SJCRH30 (cell line): ENCODE measurements around the gene CCT8L2. TPM values are rescaled to one million over a fixed set of nuclear protein-coding genes. Genes with fewer than 3 reads are reported as not detected.
"Not testable (repeated sequence)": the region's sequence is repeated elsewhere in the genome, so short reads cannot be mapped to it uniquely, and the experiment has no call there.

ENCODE experiments used
- DNase-seq, 2 experiments: peaks; one replicate each; pipeline ENCODE4 v3.0.0-alpha.2; 2015 to 2020
- H3K27ac ChIP-seq: fragments of 250-450 bp; sonication (Bioruptor Pico); 2 replicates; pipeline ENCODE4 v1.5.1; 2020; ENCODE audit warnings: mild to moderate bottlenecking, moderate library complexity
- H3K27me3 ChIP-seq: fragments of 250-450 bp; sonication (Bioruptor Pico); 2 replicates; pipeline ENCODE4 v1.5.1; 2020; ENCODE audit warnings: mild to moderate bottlenecking, moderate library complexity
- H3K36me3 ChIP-seq: fragments of 250-450 bp; sonication (Bioruptor Pico); 2 replicates; pipeline ENCODE4 v1.5.1; 2020; ENCODE audit warnings: mild to moderate bottlenecking, moderate library complexity
- H3K4me1 ChIP-seq: fragments of 250-450 bp; sonication (Bioruptor Pico); 2 replicates; pipeline ENCODE4 v1.5.1; 2020; ENCODE audit warnings: mild to moderate bottlenecking, moderate library complexity
- H3K4me3 ChIP-seq: fragments of 250-450 bp; sonication (Bioruptor Pico); 2 replicates; pipeline ENCODE4 v1.5.1; 2020; ENCODE audit warnings: mild to moderate bottlenecking, moderate library complexity
- H3K9me3 ChIP-seq: fragments of 250-450 bp; sonication (Bioruptor Pico); replicated peaks from 2 replicates; pipeline ENCODE4 v1.5.1; 2020; ENCODE audit warnings: mild to moderate bottlenecking, moderate library complexity
- total RNA-seq: library from RNA; depleted of rRNA; stranded (reverse); fragments of >200 nt; shearing (Covaris generic); gene quantifications from 2 replicates; pipeline ENCODE4 v1.2.3, GENCODE V29; 2014

The CCT8L2 gene
- total RNA-seq, 1 experiment from 2014 or later: not detected

DNA sequence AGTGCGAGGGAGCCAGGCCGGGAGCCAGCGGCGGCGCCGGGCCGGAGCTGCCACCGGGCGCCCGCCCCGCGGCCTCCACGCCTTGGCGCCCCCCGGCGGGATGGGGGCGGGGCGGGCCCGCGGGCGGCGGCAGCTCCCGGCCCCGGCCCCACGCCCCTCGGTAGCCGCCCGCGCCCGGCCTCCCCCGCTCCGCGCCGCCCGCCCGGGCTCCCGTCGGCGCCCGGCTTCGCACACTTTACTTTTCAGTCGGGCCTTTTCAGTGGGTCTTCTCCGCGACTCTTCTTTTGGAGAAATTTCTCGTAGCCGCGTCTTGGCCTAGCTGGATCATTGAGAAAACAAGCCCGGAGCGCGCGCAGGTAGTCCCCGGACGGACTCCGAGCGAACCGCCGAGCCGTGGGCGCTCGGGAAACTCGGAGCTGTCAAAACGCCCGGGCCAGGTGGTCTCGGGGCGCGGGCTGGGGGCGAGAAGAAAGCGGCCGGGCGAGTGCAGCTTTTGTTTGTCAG lies 9.7 kb upstream of the CCT8L2 start:
- not testable (repeated sequence) for H3K9me3 ChIP-seq, H3K27me3 ChIP-seq, H3K4me3 ChIP-seq, H3K36me3 ChIP-seq, DNase-seq, H3K4me1 ChIP-seq, H3K27ac ChIP-seq

DNA sequence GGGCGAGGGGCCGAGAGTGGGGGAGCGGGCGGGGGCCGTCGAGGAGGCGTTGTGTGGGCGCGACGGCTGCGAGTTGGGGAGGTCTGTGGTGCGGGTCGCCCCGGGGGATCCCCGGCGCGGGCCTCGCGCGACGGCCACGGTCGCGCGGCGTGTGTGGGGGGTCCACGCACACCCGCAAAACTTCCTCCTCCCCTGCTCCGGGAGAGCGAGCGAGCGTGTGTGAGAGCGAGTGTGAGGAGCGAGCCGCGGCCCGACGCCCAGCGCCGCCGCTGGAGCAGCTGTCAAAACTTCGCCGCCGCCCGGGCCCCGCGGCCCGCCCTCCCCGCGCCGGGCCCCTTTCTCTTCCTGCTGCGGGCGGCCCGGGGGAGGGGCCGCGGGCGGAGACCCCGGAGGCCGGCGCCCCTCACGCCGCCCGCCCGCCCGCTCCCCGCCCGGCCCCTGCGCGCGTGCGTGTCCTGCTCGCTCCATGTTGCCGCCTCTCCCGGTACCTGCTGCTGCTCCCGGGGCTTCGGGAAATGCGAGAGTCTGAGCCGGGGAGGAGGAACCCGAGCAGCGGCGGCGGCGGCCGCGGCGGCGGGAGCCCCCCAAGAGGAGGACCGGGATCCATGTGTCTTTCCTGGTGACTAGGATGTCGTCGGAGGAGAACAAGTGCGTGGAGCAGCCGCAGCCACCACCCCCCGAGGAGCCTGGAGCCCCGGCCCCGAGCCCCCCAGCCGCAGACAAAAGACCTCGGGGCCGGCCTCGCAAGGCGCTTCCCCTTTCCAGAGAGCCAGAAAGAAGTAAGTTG lies 9.0 kb upstream of the CCT8L2 start:
- Histone ChIP-seq H3K4me3 (no peak overlapping the region), H3K36me3 (no peaks in the 10 kb centered on the region), H3K27me3 (no peaks in the 10 kb centered on the region), H3K27ac (no peak overlapping the region), H3K4me1 (no peaks in the 10 kb centered on the region), H3K9me3 (no peaks in the 10 kb centered on the region)
- no peak for DNase-seq

DNA sequence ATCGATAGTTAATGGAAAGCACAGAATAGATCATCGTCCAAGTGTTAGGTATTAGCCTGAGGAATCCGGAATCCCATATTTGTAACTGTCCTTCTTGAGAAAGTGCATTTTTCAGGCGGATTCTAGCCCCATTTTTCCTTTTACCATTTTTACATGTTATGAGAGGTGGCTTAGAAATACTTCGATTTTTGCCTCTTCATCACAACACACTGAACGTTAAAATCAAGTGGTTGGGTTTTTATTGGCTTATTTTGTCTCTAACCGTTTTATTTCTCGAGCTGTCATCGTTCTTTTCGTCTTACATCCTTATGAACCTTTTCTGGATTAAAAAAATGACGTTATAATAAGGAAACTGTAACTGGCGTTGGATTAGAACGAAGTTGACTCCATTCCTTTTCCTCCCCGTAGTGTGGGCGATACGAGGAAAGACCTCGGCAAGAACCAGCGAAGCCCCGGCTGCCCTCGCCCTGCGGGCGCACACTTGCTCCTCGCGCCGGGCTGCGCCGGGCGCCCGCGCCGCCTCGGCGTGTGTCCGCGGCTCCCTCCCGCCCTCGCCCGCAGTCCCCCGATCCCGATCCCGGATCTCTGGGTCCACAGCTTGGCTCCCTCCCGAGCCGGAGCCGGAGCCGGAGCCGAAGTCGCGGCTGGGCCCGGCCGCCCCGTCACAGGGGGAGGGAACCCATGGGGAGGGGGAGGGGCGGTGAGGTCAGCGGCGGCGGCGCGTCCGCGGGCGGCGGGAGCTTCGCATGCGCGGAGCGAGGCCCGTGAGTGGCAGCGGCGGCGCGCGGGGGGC lies 8.2 kb upstream of the CCT8L2 start:
- not testable (repeated sequence) for H3K4me3 ChIP-seq, H3K9me3 ChIP-seq, H3K4me1 ChIP-seq, DNase-seq, H3K27ac ChIP-seq, H3K27me3 ChIP-seq, H3K36me3 ChIP-seq

DNA sequence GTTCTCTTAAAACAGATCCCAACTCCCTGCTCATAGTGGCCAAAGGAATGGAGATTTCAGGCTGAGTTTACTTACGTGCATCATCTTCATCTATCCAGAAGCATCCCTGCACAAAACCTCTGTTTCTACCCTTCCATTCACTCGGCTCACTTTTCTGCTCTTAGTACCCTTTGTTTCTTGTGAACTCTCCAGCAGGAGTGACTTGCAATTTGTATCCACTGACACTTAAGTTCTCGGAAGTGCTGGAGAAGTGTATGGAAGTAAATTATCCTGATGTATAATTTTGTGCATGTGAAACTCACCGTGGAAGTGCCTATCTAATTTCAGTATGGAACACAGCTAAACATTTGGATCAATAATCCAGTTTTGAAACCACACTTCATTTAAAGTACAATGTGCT lies 7.0 kb upstream of the CCT8L2 start:
- not testable (repeated sequence) for H3K4me3 ChIP-seq, H3K9me3 ChIP-seq, H3K27ac ChIP-seq, H3K4me1 ChIP-seq, DNase-seq, H3K36me3 ChIP-seq, H3K27me3 ChIP-seq

DNA sequence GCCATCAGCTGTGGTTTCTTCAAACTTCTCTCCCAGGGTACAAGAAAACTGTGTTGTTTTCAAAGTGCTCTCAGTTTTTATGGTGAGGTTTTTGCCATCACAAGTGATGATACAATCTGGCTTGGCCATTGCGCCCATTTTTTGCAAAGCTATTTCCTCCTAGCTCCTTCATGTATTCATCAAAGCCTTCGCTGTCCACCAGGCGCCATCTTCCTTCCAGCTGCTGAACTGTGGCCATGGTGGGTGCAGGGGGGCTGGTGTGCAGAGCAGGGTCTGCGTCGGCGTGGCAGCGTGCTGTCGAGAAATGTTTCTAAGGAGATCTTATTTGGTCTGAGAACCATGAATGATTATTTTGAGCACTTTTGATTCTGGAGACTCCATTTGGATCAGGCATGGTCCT lies 2.6 kb upstream of the CCT8L2 start:
- not testable (repeated sequence) for H3K9me3 ChIP-seq, H3K27me3 ChIP-seq, H3K4me3 ChIP-seq, DNase-seq, H3K36me3 ChIP-seq, H3K27ac ChIP-seq, H3K4me1 ChIP-seq

DNA sequence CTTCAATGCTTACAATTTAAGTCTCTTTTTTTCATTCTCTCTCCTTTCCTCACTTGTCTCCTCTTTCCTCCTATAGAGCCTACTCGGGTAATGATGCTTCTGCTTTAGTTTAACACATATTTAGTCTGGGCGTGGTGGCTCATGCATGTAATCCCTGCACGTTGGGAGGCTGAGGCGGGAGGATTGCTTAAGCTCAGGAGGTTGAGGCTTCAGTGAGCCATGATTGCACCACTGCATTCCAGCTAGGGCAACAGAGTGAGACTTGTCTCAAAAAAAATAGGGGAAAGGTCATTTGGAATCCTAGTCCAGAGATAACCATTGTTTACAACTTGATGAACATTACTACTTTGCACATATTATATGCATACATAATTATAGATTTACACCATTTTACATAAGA lies 1.4 kb upstream of the CCT8L2 start:
- Histone ChIP-seq H3K27ac (no peak overlapping the region), H3K4me1 (no peaks in the 10 kb centered on the region), H3K27me3 (no peaks in the 10 kb centered on the region), H3K36me3 (no peaks in the 10 kb centered on the region), H3K9me3 (no peaks in the 10 kb centered on the region), H3K4me3 (no peak overlapping the region)
- DNase-seq: no peak

DNA sequence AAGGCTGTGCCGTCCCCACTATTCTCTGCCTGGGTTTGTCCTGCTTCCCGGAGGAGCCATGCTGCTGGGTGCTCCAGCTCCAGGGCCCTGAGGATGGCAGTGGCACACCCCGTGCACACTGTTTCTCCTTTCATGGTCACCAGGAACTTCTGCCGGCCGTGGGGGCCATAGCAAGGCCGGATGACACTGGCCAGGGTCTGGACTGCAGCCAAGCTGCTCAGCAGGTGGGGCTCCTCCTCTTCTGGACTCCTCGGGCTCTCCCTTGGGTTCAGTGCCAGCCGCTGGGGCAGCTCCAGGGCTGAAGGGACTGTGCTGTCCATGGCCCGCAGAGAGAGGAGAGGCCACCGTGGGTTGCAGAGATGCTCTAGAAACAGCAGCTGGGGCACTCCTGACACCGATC lies 379 bp downstream of the CCT8L2 start:
- H3K9me3 ChIP-seq, H3K27me3 ChIP-seq, H3K4me1 ChIP-seq, H3K27ac ChIP-seq, H3K4me3 ChIP-seq, DNase-seq, H3K36me3 ChIP-seq: not testable (repeated sequence)

DNA sequence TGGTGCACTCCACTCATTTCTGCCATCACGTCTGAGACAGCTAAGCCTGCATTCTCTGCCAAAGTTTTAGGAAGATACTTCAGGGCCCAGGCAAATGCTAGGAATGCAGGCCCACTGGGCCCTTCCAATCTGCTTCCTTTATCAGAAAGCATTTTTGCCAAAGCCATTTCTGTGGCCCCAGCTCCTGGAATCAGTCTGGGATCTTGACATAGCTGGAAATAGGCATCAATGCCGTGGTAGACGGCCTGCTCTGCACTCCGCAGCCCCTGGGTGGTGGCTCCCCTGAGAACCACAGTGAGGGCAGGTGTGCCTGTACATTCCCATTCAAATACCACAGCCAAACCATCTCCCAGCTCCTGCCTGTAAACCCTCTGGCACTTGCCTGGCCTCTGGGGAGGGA lies 1.5 kb downstream of the CCT8L2 start:
- DNase-seq, H3K27me3 ChIP-seq, H3K4me1 ChIP-seq, H3K27ac ChIP-seq, H3K4me3 ChIP-seq, H3K9me3 ChIP-seq, H3K36me3 ChIP-seq: not testable (repeated sequence)

DNA sequence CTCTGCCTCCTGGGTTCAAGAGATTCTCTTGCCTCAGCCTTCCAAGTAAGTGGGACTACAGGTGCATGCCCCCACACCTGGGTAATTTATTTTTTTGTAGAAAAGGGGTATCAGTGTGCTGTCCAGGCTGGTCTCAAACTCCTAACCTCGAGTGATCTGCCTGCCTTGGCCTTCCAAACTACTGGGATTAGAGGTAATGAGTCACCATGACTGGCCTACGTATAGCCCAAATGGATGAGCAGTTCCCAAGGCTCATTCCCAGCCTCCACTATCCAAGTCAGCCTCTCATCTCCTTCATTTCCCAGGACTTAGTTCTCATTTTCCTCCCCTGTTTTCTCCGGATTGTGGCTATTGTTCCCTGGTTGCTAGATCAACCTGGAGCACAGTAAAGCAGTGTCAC lies 5.6 kb downstream of the CCT8L2 start:
- H3K9me3 ChIP-seq: no peaks in the 10 kb centered on the region
- H3K27me3 ChIP-seq: no peaks in the 10 kb centered on the region
- H3K27ac ChIP-seq: no peak overlapping the region
- no peak overlapping the region for H3K4me3 ChIP-seq
- H3K36me3 ChIP-seq: no peaks in the 10 kb centered on the region
- no peak for DNase-seq
- no peaks in the 10 kb centered on the region for H3K4me1 ChIP-seq

DNA sequence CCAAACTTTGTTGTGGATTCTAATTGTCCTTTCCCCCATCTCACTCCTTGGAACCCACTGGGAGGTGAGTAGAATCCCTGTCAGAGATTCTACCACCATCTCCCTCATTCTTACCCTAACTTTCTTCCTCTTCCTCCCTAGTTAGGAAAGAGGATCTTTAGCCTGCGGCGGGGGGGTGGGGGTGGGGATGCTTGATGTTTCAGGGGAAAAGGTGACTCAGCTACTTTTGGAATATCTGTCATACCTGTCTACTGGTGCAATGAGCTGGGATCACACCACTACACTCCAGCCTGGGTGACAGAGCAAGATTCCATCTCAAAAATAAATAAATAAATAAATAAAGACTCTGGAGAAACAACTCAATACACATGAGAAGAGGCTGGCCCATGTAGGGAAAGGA lies 6.4 kb downstream of the CCT8L2 start:
- H3K4me1 ChIP-seq: no peaks in the 10 kb centered on the region
- H3K27ac ChIP-seq: no peak overlapping the region
- H3K9me3 ChIP-seq: no peaks in the 10 kb centered on the region
- no peaks in the 10 kb centered on the region for H3K27me3 ChIP-seq
- DNase-seq: no peak
- H3K4me3 ChIP-seq: no peak overlapping the region
- H3K36me3 ChIP-seq: no peaks in the 10 kb centered on the region

DNA sequence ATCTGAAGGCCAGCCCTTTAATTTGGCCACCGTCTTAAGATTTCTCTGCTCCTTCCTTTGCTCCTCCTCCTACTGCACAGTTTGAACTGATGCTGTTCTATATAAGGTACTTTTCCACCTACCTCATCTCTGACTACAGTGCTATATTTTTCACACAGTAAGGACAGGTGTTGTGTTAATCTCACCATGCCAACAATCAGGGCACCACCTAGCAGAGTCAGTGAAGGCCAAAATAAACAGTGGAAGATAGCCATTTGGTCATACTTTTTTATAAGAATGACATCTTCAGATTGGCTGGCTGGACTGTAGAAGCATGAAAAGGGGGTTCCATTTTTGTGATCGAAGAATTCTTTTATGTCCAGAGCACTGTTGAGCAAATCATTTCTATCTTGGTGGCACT lies 11.7 kb downstream of the CCT8L2 start:
- not testable (repeated sequence) for H3K27me3 ChIP-seq, H3K36me3 ChIP-seq, H3K27ac ChIP-seq, H3K9me3 ChIP-seq, H3K4me1 ChIP-seq, DNase-seq, H3K4me3 ChIP-seq

DNA sequence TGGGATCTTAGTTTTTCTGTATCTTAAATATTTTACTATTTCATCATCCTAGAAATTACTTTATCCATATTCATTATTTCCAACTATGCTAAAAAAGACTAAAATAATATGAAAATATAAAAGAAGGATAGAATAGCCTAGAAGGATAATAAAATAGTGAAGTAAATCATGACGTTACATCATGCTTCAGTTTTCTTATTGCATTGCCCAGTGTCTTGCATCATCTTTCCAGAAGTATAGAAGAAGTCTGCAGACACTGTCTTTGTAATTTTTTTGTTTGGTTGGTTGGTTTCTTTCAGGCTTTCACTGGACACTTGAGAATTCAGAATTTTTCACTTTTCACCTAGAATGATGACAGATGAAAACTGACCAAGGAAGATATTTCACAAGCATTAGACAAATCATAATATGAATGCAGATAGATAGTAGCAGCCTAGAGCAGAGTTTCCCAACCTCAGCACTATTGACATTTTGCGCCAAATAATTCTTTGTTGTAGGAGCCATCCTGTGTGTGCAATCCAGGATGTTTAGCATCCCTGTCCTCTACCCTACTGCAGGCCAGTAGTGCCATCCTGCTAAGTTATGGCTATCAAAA lies 23.3 kb downstream of the CCT8L2 start:
- H3K4me1 ChIP-seq, H3K4me3 ChIP-seq, H3K27me3 ChIP-seq, H3K27ac ChIP-seq, H3K9me3 ChIP-seq, DNase-seq, H3K36me3 ChIP-seq: not testable (repeated sequence)

DNA sequence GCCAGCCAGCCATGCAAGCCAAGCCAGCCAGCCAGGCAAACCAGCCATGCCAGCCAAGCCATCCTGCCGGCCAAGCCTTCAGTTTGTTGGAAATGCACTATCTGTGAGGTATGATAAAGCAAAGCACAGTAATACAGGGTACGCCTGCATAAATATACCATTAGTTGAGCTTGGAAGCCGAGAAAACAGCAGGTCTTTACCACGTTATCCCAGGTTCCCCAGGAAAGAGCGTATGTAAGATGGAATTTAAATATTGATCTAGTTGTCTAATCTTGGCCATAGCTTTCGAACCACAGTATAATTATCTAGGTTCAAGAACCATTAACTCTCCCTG lies 24.2 kb downstream of the CCT8L2 start:
- Histone ChIP-seq H3K9me3 (no peaks in the 10 kb centered on the region), H3K36me3 (no peaks in the 10 kb centered on the region), H3K27me3 (no peaks in the 10 kb centered on the region), H3K4me3 (no peak overlapping the region), H3K4me1 (no peaks in the 10 kb centered on the region), H3K27ac (no peak overlapping the region)
- no peak for DNase-seq

DNA sequence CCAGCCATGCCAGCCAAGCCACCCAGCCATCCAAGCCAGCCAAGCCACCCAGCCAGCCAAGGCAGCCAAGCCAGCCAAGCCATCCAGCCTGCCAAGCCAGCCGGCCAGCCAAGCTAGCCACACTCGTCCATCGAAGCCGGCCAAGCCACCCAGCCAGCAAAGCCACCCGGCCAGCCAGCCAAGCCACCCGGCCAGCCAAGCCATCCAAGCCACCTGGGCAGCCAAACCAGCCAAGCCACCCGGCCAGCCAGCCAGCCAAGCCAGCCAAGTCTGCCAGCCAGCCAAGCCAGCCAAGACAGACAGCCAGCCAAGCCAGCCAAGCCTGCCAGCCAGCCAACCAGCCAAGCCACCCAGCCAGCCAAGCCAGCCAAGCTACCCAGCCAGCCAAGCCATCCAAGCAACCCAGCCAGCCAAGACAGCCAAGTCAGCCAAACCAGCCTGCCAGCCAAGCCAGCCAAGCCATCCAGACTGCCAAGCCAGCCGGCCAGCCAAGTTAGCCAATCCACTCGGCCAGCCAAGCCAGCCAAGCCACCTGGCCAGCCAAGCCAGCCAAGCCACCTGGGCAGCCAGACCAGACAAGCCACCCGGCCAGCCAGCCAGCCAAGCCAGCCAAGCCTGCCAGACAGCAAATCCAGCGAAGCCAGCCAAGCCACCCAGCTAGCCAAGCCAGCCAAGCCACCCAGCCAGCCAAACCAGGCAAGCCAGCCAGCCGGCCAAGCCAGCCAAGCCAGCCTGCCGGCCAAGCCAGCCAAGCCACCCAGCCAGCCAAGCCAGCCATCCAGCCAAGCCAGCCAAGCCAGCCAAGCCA lies 24.8 kb downstream of the CCT8L2 start:
- DNase-seq: not testable (repeated sequence)

More for the DNA sequence above, 24.8 kb downstream of the CCT8L2 start:
- H3K27ac ChIP-seq, H3K4me3 ChIP-seq, H3K4me1 ChIP-seq, H3K36me3 ChIP-seq, H3K9me3 ChIP-seq, H3K27me3 ChIP-seq: not testable (repeated sequence)
